Muscle layer of colon (tissue), 2 donors: ENCODE measurements around the gene TTC39B.

Experiments
- H3K27ac ChIP-seq: one replicate; pipeline ENCODE4 v1.7.0; 2013; ENCODE audit warnings: low read depth, mild to moderate bottlenecking, low read length, moderate library complexity
- H3K27me3 ChIP-seq, 2 donors: one replicate each; pipeline ENCODE4 v1.7.0; 2013; ENCODE audit warnings: low read length in 2 of 2, mild to moderate bottlenecking in 2 of 2; ENCODE audit not compliant: insufficient read depth in 2 of 2, control insufficient read depth in 1 of 2
- H3K36me3 ChIP-seq: one replicate; pipeline ENCODE4 v1.7.0; 2013; ENCODE audit warnings: mild to moderate bottlenecking, low read length; ENCODE audit not compliant: insufficient read depth
- H3K4me1 ChIP-seq: one replicate; pipeline ENCODE4 v1.7.0; 2013; ENCODE audit warnings: mild to moderate bottlenecking, low read length; ENCODE audit not compliant: insufficient read depth
- H3K4me3 ChIP-seq, 2 donors: one replicate each; pipeline ENCODE4 v1.7.0; 2013; ENCODE audit warnings: low read length in 2 of 2, low read depth in 1 of 2, mild to moderate bottlenecking in 1 of 2, moderate library complexity in 1 of 2
- H3K9ac ChIP-seq: one replicate; pipeline ENCODE4 v1.7.0; 2013; ENCODE audit warnings: low read length
- H3K9me3 ChIP-seq: one replicate; pipeline ENCODE4 v1.7.0; 2013; ENCODE audit warnings: mild to moderate bottlenecking, low read length
- donor health status: abdominal sarcoma.
- donor health status: Adenocarcinoma of cecum.

The TTC39B gene

GRCh38 chr9:15115702-15116101 is 191.3 kb downstream of the TTC39B start:
- Histone ChIP-seq H3K9me3 (no peaks in the 10 kb centered on the region), H3K27ac (no peak overlapping the region), H3K4me3 (no peak overlapping the region), H3K36me3 (no peaks in the 10 kb centered on the region), H3K27me3 (no peaks in the 10 kb centered on the region), H3K4me1 (no peaks in the 10 kb centered on the region), H3K9ac (no peak overlapping the region)

- no peaks in the 10 kb centered on the region for H3K36me3 ChIP-seq
- no peaks in the 10 kb centered on the region for H3K27me3 ChIP-seq
- no peak overlapping the region for H3K9ac ChIP-seq
- H3K4me3 ChIP-seq, result no peak overlapping the region
- H3K4me1 ChIP-seq, result no peaks in the 10 kb centered on the region
- no peaks in the 10 kb centered on the region for H3K9me3 ChIP-seq
- no peak overlapping the region for H3K27ac ChIP-seq
These were observed 192.0 kb downstream of the TTC39B start for GRCh38 chr9:15115041-15115440.
